ENCODE results near the gene L1TD1.

DNA sequence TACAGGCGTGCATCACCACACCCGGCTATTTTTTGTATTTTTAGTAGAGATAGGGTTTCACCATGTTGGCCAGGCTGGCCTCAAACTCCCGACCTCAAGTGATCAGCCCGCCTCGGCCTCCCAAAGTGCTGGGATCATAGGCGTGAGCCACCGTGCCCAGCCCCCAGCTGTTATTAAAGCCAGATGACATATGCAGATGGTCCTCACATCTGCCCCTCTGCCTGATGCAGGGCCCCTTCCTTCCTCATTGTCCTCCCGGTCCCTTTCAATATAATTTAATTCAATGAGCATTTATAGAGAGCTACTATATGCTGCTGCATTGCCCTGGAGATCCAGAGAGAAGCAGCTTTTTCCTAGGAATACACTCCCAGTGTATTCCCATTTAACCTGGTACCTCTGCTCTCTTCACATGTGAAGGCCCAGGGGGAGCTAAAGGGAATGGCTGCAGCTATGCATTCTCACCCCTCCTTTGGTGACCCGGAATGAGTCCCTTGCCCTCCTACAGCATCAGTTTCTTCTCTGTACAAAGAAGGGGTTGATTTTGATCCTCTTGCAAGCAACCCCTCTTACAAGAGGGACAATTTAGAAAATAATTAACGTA is 55.6 kb downstream of the L1TD1 start:
- TF ChIP-seq NR2C2 (CRISPR knock-in tag; IDR thresholded peaks at IDR 0.05; ENCODE audit: borderline replicate concordance) (no peak), YY1 (IDR thresholded peaks at IDR 0.05; ENCODE audit: insufficient read depth, insufficient replicate concordance, low read depth, low read length) (no peak), RBFOX2 (IDR thresholded peaks at IDR 0.05; ENCODE audit: low read depth, low read length) (no peak), ZMYM4 (CRISPR knock-in tag; IDR thresholded peaks at IDR 0.05) (no peak), PRPF4 (IDR thresholded peaks at IDR 0.05; ENCODE audit: low read depth, low read length, poor library complexity, severe bottlenecking) (no peak), EP300 (IDR thresholded peaks at IDR 0.05; ENCODE audit: low read depth in 2 of 2, low read length in 2 of 2) (no peak), EP300 (CRISPR knock-in tag; IDR thresholded peaks at IDR 0.05; ENCODE audit: borderline replicate concordance) (no peak), POLR2A (IDR thresholded peaks at IDR 0.05; ENCODE audit: insufficient read depth in 1 of 2, low read depth in 2 of 2, low read length in 2 of 2) (no peak), ARNT (IDR thresholded peaks at IDR 0.05) (no peak), ZNF224 (CRISPR knock-in tag; IDR thresholded peaks at IDR 0.05) (no peak)
- TF ChIP-seq, protein P1, sequence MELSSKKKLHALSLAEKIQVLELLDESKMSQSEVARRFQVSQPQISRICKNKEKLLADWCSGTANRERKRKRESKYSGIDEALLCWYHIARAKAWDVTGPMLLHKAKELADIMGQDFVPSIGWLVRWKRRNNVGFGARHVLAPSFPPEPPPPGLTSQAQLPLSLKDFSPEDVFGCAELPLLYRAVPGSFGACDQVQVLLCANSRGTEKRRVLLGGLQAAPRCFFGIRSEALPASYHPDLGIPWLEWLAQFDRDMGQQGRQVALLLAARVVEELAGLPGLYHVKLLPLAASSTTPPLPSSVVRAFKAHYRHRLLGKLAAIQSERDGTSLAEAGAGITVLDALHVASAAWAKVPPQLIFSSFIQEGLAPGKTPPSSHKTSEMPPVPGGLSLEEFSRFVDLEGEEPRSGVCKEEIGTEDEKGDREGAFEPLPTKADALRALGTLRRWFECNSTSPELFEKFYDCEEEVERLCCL (CRISPR knock-in tag; IDR thresholded peaks at IDR 0.05; ENCODE audit: borderline replicate concordance) = no peak
- TF ChIP-seq, protein P2, sequence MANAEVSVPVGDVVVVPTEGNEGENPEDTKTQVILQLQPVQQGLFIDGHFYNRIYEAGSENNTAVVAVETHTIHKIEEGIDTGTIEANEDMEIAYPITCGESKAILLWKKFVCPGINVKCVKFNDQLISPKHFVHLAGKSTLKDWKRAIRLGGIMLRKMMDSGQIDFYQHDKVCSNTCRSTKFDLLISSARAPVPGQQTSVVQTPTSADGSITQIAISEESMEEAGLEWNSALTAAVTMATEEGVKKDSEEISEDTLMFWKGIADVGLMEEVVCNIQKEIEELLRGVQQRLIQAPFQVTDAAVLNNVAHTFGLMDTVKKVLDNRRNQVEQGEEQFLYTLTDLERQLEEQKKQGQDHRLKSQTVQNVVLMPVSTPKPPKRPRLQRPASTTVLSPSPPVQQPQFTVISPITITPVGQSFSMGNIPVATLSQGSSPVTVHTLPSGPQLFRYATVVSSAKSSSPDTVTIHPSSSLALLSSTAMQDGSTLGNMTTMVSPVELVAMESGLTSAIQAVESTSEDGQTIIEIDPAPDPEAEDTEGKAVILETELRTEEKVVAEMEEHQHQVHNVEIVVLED (CRISPR knock-in tag; IDR thresholded peaks at IDR 0.05; ENCODE audit: borderline replicate concordance) = no peak
